Erythroblast (primary cell): ENCODE data around the gene OGA.

Experiments
- GATA1 ChIP-seq: IDR thresholded peaks from 2 replicates; pipeline ENCODE4 v1.6.1; 2011; ENCODE audit warnings: low read depth, mild to moderate bottlenecking, control low read depth, low read length, moderate library complexity
- POLR2A ChIP-seq: IDR thresholded peaks from 2 replicates; pipeline ENCODE4 v1.6.1; 2011; ENCODE audit warnings: mild to moderate bottlenecking, low read length

DNA sequence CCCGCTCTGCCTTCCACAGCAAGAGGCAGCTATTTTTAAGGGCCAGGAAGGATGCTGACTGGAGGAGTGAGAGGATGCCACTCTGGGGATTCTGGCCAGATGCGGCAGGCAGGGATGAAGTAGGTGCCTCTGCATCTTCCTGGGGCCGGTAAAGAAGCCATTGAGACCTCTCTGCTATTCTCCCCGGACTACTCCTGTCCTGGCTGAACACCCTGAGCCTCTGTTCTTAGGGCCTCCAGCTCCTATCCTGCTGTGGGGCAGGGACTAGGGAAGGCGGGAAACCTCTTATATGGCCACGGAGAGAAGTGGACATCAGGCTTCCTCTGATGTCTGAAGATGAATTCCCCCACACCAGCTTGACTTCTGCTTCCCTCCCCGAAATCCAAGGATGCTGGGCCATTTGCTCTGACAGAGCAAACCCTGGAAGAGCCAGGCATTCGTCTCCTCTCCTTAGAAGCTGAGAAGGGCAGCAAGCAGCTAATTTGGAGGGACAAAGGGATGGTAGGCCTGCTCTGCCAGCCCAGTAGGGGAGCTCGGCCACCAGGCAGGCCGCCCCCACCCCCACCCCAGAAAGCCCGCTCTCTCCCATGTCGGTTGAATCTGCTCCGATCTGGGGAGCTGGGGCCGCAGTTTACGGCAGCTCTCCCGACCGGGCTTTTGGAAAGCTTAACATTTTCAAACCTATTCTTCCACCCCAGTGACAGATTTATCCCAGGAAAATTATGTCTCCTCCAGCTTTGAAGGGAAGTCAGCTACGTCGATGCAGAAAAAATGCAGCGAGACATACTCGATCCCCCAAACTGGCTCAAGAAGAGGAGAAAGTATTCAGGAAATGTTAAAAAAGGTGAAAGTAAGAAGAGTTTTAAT, 45.1 kb downstream of the OGA start:
- TF ChIP-seq POLR2A (no peak), GATA1 (no peak)
